Activated CD8-positive, alpha-beta T cell treated with anti-CD3 and anti-CD28 coated beads, Interleukin-2, amount 10 ng/mL, durations not matched to agents 7 days and 5 days (primary cell): ENCODE measurements around the gene CADM2. TPM values are rescaled to one million over a fixed set of nuclear protein-coding genes. Genes with fewer than 3 reads are reported as not detected.

Source experiments
- ATAC-seq: fragments of 150-1000 bp; cut with Tn5 transposase; one replicate; pipeline ENCODE4 v1.10.0; 2021; ENCODE audit warnings: moderate library complexity
- CTCF ChIA-PET: fragments of 350-600 bp; sonication (Branson Sonifier 250); formaldehyde crosslinking; loops from one replicate; lab custom pipeline; 2021; ENCODE audit warnings: antibody characterized with exemption; lab: Charles Lee
- POLR2A ChIA-PET: fragments of 350-600 bp; sonication (Branson Sonifier 250); formaldehyde crosslinking; loops from one replicate; lab custom pipeline; 2021; ENCODE audit warnings: antibody characterized with exemption; lab: Charles Lee
- DNase-seq: peaks from one replicate; pipeline ENCODE4 v3.0.0-alpha.2; 2020
- H3K27ac Mint-ChIP-seq: one replicate; pipeline ENCODE4 v1.8.0; 2021; ENCODE audit warnings: mild to moderate bottlenecking, mixed read lengths
- H3K27me3 Mint-ChIP-seq: one replicate; pipeline ENCODE4 v1.8.0; 2021; ENCODE audit warnings: low read depth, mixed read lengths
- H3K36me3 Mint-ChIP-seq: one replicate; pipeline ENCODE4 v1.8.0; 2021; ENCODE audit warnings: low read depth, mixed read lengths
- H3K4me1 Mint-ChIP-seq: one replicate; pipeline ENCODE4 v1.8.0; 2021; ENCODE audit warnings: low read depth, mixed read lengths
- H3K4me3 Mint-ChIP-seq: one replicate; pipeline ENCODE4 v1.8.0; 2021; ENCODE audit warnings: mild to moderate bottlenecking, mixed read lengths
- H3K9me3 Mint-ChIP-seq: one replicate; pipeline ENCODE4 v1.8.0; 2022; ENCODE audit warnings: mixed read lengths; ENCODE audit not compliant: insufficient read depth
- total RNA-seq, 2 experiments: library from RNA; stranded (reverse); gene quantifications; one replicate each; pipeline ENCODE4 v1.2.3, GENCODE V29; 2021

CADM2 gene
- total RNA-seq, 2 experiments from 2014 or later, result 0.21 to 0.29 TPM

GRCh38 chr3:86029590-86029989 lies 1070.8 kb downstream of the CADM2 start:
- H3K4me3 Mint-ChIP-seq, result no peak overlapping the region
- POLR2A ChIA-PET, result no interaction called here
- ATAC-seq, result no peak
- H3K9me3 Mint-ChIP-seq, result peaks cover 13% of the 10 kb centered on the region
- CTCF ChIA-PET, result no interaction called here
- no peaks in the 10 kb centered on the region for H3K27me3 Mint-ChIP-seq
- no peaks in the 10 kb centered on the region for H3K36me3 Mint-ChIP-seq
- H3K4me1 Mint-ChIP-seq, result no peaks in the 10 kb centered on the region
- no peak overlapping the region for H3K27ac Mint-ChIP-seq
- DNase-seq, result no peak

GRCh38 chr3:86037916-86038315 lies 1079.1 kb downstream of the CADM2 start:
- Mint-ChIP-seq H3K27ac (no peak overlapping the region), H3K27me3 (no peaks in the 10 kb centered on the region), H3K9me3 (no peaks in the 10 kb centered on the region), H3K36me3 (no peaks in the 10 kb centered on the region), H3K4me1 (no peaks in the 10 kb centered on the region), H3K4me3 (no peak overlapping the region)
- CTCF ChIA-PET, result no interaction called here
- DNase-seq (no peak), ATAC-seq (no peak)
- POLR2A ChIA-PET, result no interaction called here

GRCh38 chr3:86046436-86047136 lies 1087.8 kb downstream of the CADM2 start:
- Mint-ChIP-seq H3K36me3 (no peaks in the 10 kb centered on the region), H3K4me1 (no peaks in the 10 kb centered on the region), H3K27me3 (no peaks in the 10 kb centered on the region), H3K9me3 (no peaks in the 10 kb centered on the region), H3K27ac (no peak overlapping the region), H3K4me3 (no peak overlapping the region)
- no peak for ATAC-seq
- CTCF ChIA-PET, result no interaction called here
- DNase-seq, result no peak
- POLR2A ChIA-PET, result no interaction called here

- ATAC-seq (no peak), DNase-seq (no peak)
- no peaks in the 10 kb centered on the region for H3K9me3 Mint-ChIP-seq
- ChIA-PET POLR2A (no interaction called here), CTCF (no interaction called here)
- no peaks in the 10 kb centered on the region for H3K36me3 Mint-ChIP-seq
- no peak overlapping the region for H3K27ac Mint-ChIP-seq
- H3K27me3 Mint-ChIP-seq, result no peaks in the 10 kb centered on the region
- no peak overlapping the region for H3K4me3 Mint-ChIP-seq
- H3K4me1 Mint-ChIP-seq, result no peaks in the 10 kb centered on the region
Measured at GRCh38 chr3:86047161-86047560, 1088.4 kb downstream of the CADM2 start.

GRCh38 chr3:86051058-86051457 lies 1092.3 kb downstream of the CADM2 start:
- no peaks in the 10 kb centered on the region for H3K9me3 Mint-ChIP-seq
- H3K27ac Mint-ChIP-seq, result no peak overlapping the region
- no peaks in the 10 kb centered on the region for H3K27me3 Mint-ChIP-seq

GRCh38 chr3:86056032-86056431 lies 1097.2 kb downstream of the CADM2 start:
- DNase-seq (no peak), ATAC-seq (no peak)
- H3K9me3 Mint-ChIP-seq, result no peaks in the 10 kb centered on the region
- ChIA-PET CTCF (no interaction called here), POLR2A (no interaction called here)
- H3K27me3 Mint-ChIP-seq, result no peaks in the 10 kb centered on the region
- H3K36me3 Mint-ChIP-seq, result no peaks in the 10 kb centered on the region
- H3K4me3 Mint-ChIP-seq, result no peak overlapping the region
- no peaks in the 10 kb centered on the region for H3K4me1 Mint-ChIP-seq
- H3K27ac Mint-ChIP-seq, result no peak overlapping the region

More at GRCh38 chr3:86051058-86051457, 1092.3 kb downstream of the CADM2 start:
- ATAC-seq, result no peak
- H3K4me3 Mint-ChIP-seq, result no peak overlapping the region
- H3K36me3 Mint-ChIP-seq, result no peaks in the 10 kb centered on the region
- ChIA-PET CTCF (no interaction called here), POLR2A (no interaction called here)
- no peak for DNase-seq
- H3K4me1 Mint-ChIP-seq, result no peaks in the 10 kb centered on the region

GRCh38 chr3:86056962-86057361 lies 1098.2 kb downstream of the CADM2 start:
- no peak overlapping the region for H3K4me3 Mint-ChIP-seq
- H3K36me3 Mint-ChIP-seq, result no peaks in the 10 kb centered on the region
- no peak for ATAC-seq

GRCh38 chr3:86073799-86074198 lies 1115.0 kb downstream of the CADM2 start:
- CTCF ChIA-PET, result no interaction called here
- H3K9me3 Mint-ChIP-seq, result peaks cover 4% of the 10 kb centered on the region
- H3K36me3 Mint-ChIP-seq, result no peaks in the 10 kb centered on the region
- no peaks in the 10 kb centered on the region for H3K27me3 Mint-ChIP-seq
- no peak overlapping the region for H3K4me3 Mint-ChIP-seq
- DNase-seq (no peak), ATAC-seq (no peak)
- POLR2A ChIA-PET, result no interaction called here
- H3K27ac Mint-ChIP-seq, result no peak overlapping the region
- H3K4me1 Mint-ChIP-seq, result no peaks in the 10 kb centered on the region

More at GRCh38 chr3:86056962-86057361, 1098.2 kb downstream of the CADM2 start:
- ChIA-PET POLR2A (no interaction called here), CTCF (no interaction called here)
- DNase-seq, result no peak
- Mint-ChIP-seq H3K4me1 (no peaks in the 10 kb centered on the region), H3K27me3 (no peaks in the 10 kb centered on the region), H3K27ac (no peak overlapping the region), H3K9me3 (peaks cover 3% of the 10 kb centered on the region)

- H3K9me3 Mint-ChIP-seq, result peaks cover 6% of the 10 kb centered on the region
- ChIA-PET CTCF (no interaction called here), POLR2A (no interaction called here)
- H3K27ac Mint-ChIP-seq, result no peak overlapping the region
- DNase-seq (no peak), ATAC-seq (no peak)
- no peaks in the 10 kb centered on the region for H3K36me3 Mint-ChIP-seq
- no peaks in the 10 kb centered on the region for H3K27me3 Mint-ChIP-seq
- H3K4me3 Mint-ChIP-seq, result no peak overlapping the region
- H3K4me1 Mint-ChIP-seq, result no peaks in the 10 kb centered on the region
Measured at GRCh38 chr3:86087160-86087871, 1128.5 kb downstream of the CADM2 start.

GRCh38 chr3:86104154-86104553 lies 1145.4 kb downstream of the CADM2 start:
- no peak overlapping the region for H3K4me3 Mint-ChIP-seq
- no peaks in the 10 kb centered on the region for H3K36me3 Mint-ChIP-seq
- no peaks in the 10 kb centered on the region for H3K27me3 Mint-ChIP-seq
- DNase-seq, result no peak
- ChIA-PET CTCF (no interaction called here), POLR2A (no interaction called here)
- no peaks in the 10 kb centered on the region for H3K4me1 Mint-ChIP-seq
- H3K9me3 Mint-ChIP-seq, result peaks cover 11% of the 10 kb centered on the region
- ATAC-seq, result no peak
- H3K27ac Mint-ChIP-seq, result no peak overlapping the region

GRCh38 chr3:86109434-86109833 lies 1150.6 kb downstream of the CADM2 start:
- Mint-ChIP-seq H3K27ac (no peak overlapping the region), H3K27me3 (no peaks in the 10 kb centered on the region)
- no peak for ATAC-seq

More at GRCh38 chr3:86109434-86109833, 1150.6 kb downstream of the CADM2 start:
- Mint-ChIP-seq H3K9me3 (peaks cover 9% of the 10 kb centered on the region), H3K4me3 (no peak overlapping the region), H3K4me1 (no peaks in the 10 kb centered on the region), H3K36me3 (no peaks in the 10 kb centered on the region)
- CTCF ChIA-PET, result no interaction called here
- POLR2A ChIA-PET, result no interaction called here
- DNase-seq, result no peak
